A673 (cell line): Measurements from ENCODE around the gene UBE3A. TPM values are rescaled to one million over a fixed set of nuclear protein-coding genes. Genes with fewer than 3 reads are reported as not detected.

ENCODE experiments used
- BruUV-seq: library from RNA; stranded (reverse); fragments of 400-500 nt; replicated peaks from 2 replicates; lab custom pipeline; 2021; lab: Mats Ljungman, UMichigan
- CTCF ChIA-PET: fragments of 300-600 bp; sonication (Branson Sonifier 250); formaldehyde crosslinking; loops from one replicate; lab custom pipeline; 2022; ENCODE audit warnings: antibody characterized with exemption; lab: Charles Lee
- POLR2A ChIA-PET: fragments of 300-600 bp; sonication (Branson Sonifier 250); formaldehyde crosslinking; loops from one replicate; lab custom pipeline; 2022; ENCODE audit warnings: antibody characterized with exemption; ENCODE audit not compliant: low non-redundant PET; lab: Charles Lee
- DNase-seq: peaks from one replicate; pipeline ENCODE4 v3.0.0-alpha.2; 2015; ENCODE audit warnings: low spot score
- H3K27ac ChIP-seq: fragments of 200-600 bp; sonication (generic); 2 replicates; pipeline ENCODE4 v1.5.1; 2016; ENCODE audit warnings: mixed run types, low read depth, mild to moderate bottlenecking, mixed read lengths, antibody characterized with exemption, low read length; ENCODE audit not compliant: poor library complexity, severe bottlenecking
- H3K27me3 ChIP-seq: fragments of 200-600 bp; sonication (generic); replicated peaks from 2 replicates; pipeline ENCODE4 v1.6.1; 2017; ENCODE audit warnings: mixed run types, low read depth, mild to moderate bottlenecking, mixed read lengths, antibody characterized with exemption, low read length; ENCODE audit not compliant: insufficient read depth, poor library complexity
- H3K36me3 ChIP-seq: fragments of 200-600 bp; sonication (generic); 2 replicates; pipeline ENCODE4 v1.6.1; 2016; ENCODE audit warnings: mixed run types, mild to moderate bottlenecking, mixed read lengths, antibody characterized with exemption, low read length; ENCODE audit not compliant: insufficient read depth, poor library complexity, severe bottlenecking
- H3K4me1 ChIP-seq: fragments of 200-600 bp; sonication (generic); 2 replicates; pipeline ENCODE4 v1.6.1; 2017; ENCODE audit warnings: mixed run types, mild to moderate bottlenecking, mixed read lengths, antibody characterized with exemption, low read length; ENCODE audit not compliant: insufficient read depth, poor library complexity, severe bottlenecking
- H3K4me3 ChIP-seq: fragments of 200-600 bp; sonication (generic); 2 replicates; pipeline ENCODE4 v1.5.1; 2016; ENCODE audit warnings: low read depth, mixed run types, mild to moderate bottlenecking, mixed read lengths, low read length; ENCODE audit not compliant: poor library complexity, severe bottlenecking
- H3K9me3 ChIP-seq: fragments of 200-600 bp; sonication (generic); 2 replicates; pipeline ENCODE4 v1.6.1; 2016; ENCODE audit warnings: mixed run types, low read depth, mild to moderate bottlenecking, mixed read lengths, antibody characterized with exemption, low read length; ENCODE audit not compliant: poor library complexity, severe bottlenecking
- EZH2 ChIP-seq: fragments of 200-600 bp; sonication (generic); IDR thresholded peaks from 2 replicates; pipeline ENCODE4 v1.6.1; 2017; ENCODE audit warnings: borderline replicate concordance, low read depth, mild to moderate bottlenecking, mixed read lengths, antibody characterized with exemption, low read length; ENCODE audit not compliant: poor library complexity, severe bottlenecking
- intact Hi-C: fragments of 100-400 bp; cut with micrococcal nuclease; formaldehyde crosslinking; loops from one replicate; pipeline ENCODE4 v1.10.0; 2022; ENCODE audit not compliant: unreplicated experiment
- total RNA-seq: library from RNA; stranded (reverse); gene quantifications from 2 replicates; pipeline ENCODE4 v1.2.3, GENCODE V29; 2021
- TF ChIP-seq, protein P1 (sequence below): fragments of 300-800, 200-600 bp; sonication (generic); conservative IDR thresholded peaks from 2 replicates; pipeline ENCODE4 v1.5.1; 2017; ENCODE audit warnings: low read depth, mild to moderate bottlenecking, antibody characterized with exemption, low read length, moderate library complexity, mixed read lengths

Gene UBE3A
- total RNA-seq, 1 experiment from 2014 or later = 104 TPM

DNA sequence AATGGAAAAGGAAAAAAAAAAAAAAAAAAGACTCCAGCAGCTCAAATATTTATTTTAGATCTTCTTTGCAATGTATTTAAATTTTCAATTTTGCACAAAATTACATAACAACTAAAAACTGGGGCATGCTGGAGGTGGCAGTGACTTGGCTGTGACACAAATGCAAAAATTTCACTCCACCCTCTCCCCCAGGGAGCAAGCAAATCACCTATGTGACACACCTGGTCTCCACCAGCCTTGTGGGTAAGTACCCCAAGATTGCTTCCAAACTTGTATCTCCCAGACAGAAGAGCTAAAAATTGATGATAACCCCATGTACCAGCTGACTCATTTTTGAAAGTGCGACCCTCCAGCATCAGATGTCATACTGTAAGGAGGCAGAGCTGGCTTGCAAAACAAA, 32.0 kb downstream of the UBE3A start:
- no peak for TF ChIP-seq EZH2
- TF ChIP-seq, protein P1, sequence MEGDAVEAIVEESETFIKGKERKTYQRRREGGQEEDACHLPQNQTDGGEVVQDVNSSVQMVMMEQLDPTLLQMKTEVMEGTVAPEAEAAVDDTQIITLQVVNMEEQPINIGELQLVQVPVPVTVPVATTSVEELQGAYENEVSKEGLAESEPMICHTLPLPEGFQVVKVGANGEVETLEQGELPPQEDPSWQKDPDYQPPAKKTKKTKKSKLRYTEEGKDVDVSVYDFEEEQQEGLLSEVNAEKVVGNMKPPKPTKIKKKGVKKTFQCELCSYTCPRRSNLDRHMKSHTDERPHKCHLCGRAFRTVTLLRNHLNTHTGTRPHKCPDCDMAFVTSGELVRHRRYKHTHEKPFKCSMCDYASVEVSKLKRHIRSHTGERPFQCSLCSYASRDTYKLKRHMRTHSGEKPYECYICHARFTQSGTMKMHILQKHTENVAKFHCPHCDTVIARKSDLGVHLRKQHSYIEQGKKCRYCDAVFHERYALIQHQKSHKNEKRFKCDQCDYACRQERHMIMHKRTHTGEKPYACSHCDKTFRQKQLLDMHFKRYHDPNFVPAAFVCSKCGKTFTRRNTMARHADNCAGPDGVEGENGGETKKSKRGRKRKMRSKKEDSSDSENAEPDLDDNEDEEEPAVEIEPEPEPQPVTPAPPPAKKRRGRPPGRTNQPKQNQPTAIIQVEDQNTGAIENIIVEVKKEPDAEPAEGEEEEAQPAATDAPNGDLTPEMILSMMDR = no peak
- H3K36me3 ChIP-seq = peaks cover 20% of the 10 kb centered on the region
- H3K27me3 ChIP-seq = no peaks in the 10 kb centered on the region
- DNase-seq = no peak
- H3K4me1 ChIP-seq = no peaks in the 10 kb centered on the region
- H3K4me3 ChIP-seq = no peak overlapping the region
- no peaks in the 10 kb centered on the region for H3K9me3 ChIP-seq
- no TSS peak for BruUV-seq
- no peak overlapping the region for H3K27ac ChIP-seq
- POLR2A ChIA-PET = no interaction called here
- CTCF ChIA-PET = no interaction called here
- intact Hi-C loops = no loop called here

DNA sequence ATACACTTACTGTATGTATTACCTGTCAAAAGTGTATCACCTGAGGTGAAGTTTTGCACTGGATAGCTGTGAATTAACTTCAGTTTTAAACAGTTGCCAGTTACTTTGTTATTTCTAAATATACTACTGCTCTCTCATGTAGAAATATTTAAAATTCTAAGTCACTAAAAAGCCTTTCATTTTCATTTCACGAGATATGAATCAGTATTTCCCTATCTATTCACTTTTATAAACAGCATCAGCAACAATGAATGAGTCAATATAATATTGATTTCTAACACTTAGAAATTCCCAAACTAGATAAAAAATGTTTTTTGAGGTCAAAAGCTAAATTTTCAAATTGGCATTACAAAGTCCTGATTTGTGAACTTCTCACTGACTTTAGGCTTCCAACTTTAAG, 32.6 kb downstream of the UBE3A start:
- POLR2A ChIA-PET = no interaction called here
- H3K27ac ChIP-seq = no peak overlapping the region
- no peak for TF ChIP-seq EZH2
- TF ChIP-seq, protein P1 = no peak
- intact Hi-C loops = no loop called here
- H3K36me3 ChIP-seq = peaks cover 21% of the 10 kb centered on the region
- no TSS peak for BruUV-seq
- H3K4me1 ChIP-seq = no peaks in the 10 kb centered on the region
- CTCF ChIA-PET = no interaction called here
- no peaks in the 10 kb centered on the region for H3K9me3 ChIP-seq
- no peak for DNase-seq
- H3K27me3 ChIP-seq = no peaks in the 10 kb centered on the region
- no peak overlapping the region for H3K4me3 ChIP-seq

DNA sequence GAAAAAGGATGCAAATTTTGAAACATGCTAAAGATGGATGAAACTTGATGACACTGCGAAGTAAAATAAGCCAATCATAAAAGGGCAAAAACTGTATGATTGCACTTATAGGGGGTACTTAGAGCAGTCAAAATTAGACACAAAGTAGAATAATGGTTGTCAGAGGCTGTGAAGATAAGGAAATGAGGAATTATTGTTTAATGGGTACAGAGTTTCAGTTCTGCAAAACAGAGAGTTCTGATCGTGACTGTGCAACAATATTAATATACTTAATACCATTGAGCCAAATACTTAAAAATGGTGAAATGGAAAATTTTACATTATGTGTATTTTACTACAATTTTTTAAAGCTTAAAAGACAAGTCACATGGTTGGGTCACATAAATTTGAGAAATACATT, 35.1 kb downstream of the UBE3A start:
- Histone ChIP-seq H3K27ac (no peak overlapping the region), H3K4me3 (no peak overlapping the region), H3K4me1 (no peaks in the 10 kb centered on the region), H3K27me3 (no peaks in the 10 kb centered on the region), H3K9me3 (no peaks in the 10 kb centered on the region), H3K36me3 (peaks cover 21% of the 10 kb centered on the region)
- no peak for DNase-seq
- TF ChIP-seq EZH2 = no peak
- TF ChIP-seq, protein P1 = no peak
- BruUV-seq = no TSS peak
- POLR2A ChIA-PET = no interaction called here
- intact Hi-C loops = no loop called here
- CTCF ChIA-PET = no interaction called here
